Lower lobe of right lung (tissue), 2 donors: ENCODE results near the gene PIGS. TPM values are rescaled to one million over a fixed set of nuclear protein-coding genes. Genes with fewer than 3 reads are reported as not detected.
"Not testable (repeated sequence)": the region's sequence is repeated elsewhere in the genome, so short reads cannot be mapped to it uniquely, and the experiment has no call there.

Experiments used
- ATAC-seq, 2 donors: fragments of 200-7000 bp; cut with Tn5 transposase; one replicate each; pipeline ENCODE4 v1.9.1; 2020 to 2022; ENCODE audit warnings: mild to moderate bottlenecking in 2 of 2, moderate library complexity in 2 of 2
- DNase-seq: peaks from one replicate; pipeline ENCODE4 v3.0.0-alpha.2; 2020
- H3K27ac ChIP-seq: fragments of 200-600 bp; one replicate; pipeline ENCODE4 v1.8.0; 2022
- H3K27me3 ChIP-seq: fragments of 200-600 bp; one replicate; pipeline ENCODE4 v1.8.0; 2022; ENCODE audit warnings: low read depth
- H3K36me3 ChIP-seq: fragments of 200-600 bp; one replicate; pipeline ENCODE4 v1.8.0; 2022; ENCODE audit warnings: mild to moderate bottlenecking
- H3K4me1 ChIP-seq: fragments of 200-600 bp; one replicate; pipeline ENCODE4 v1.8.0; 2022
- H3K4me3 ChIP-seq: fragments of 200-600 bp; one replicate; pipeline ENCODE4 v1.8.0; 2022; ENCODE audit warnings: mild to moderate bottlenecking
- H3K9me3 ChIP-seq: fragments of 200-600 bp; one replicate; pipeline ENCODE4 v1.8.0; 2022
- intact Hi-C: fragments of 100-400 bp; cut with DNase I; formaldehyde crosslinking; loops from one replicate; pipeline ENCODE4 v1.11.0; 2022
- total RNA-seq: library from RNA; stranded (reverse); fragmentation: NEBNext Ultra II Directional; extraction: Animal tissue kit (Norgen Biotek cat#: 25700); gene quantifications from one replicate; pipeline ENCODE4 v1.2.1, GENCODE V29; 2021
- TF ChIP-seq, protein P1 (sequence below): fragments of 200-600 bp; IDR thresholded peaks from one replicate; pipeline ENCODE4 v1.8.0; 2022; ENCODE audit warnings: antibody characterized with exemption, mild to moderate bottlenecking
- donor health status: DM: no; HTN: yes; CAD: no; lungs with severe emphysema.

PIGS gene
- total RNA-seq, 1 donor from 2014 or later: 45.3 TPM

DNA sequence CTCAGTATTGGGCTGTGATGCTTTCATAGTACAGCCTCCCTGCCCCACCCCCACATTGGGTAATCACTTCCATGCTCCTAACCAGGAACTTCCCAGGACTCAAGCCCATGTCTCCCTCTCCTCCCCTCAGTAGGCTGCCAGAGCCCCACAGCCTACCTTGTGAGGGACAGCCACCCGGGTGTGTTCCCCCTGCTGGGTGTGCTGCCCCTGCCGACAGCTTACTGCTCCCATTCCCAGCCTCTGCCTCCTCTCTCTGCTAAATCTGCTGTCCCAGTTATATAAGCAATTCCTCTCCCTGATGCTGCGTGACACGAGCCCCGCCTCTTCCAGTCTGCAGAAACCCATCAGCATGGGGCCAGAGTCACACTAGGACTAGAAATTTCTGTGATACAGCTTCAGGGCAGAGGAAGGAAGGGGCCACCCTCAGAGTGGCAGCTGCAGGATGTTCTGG lies 42.6 kb upstream of the PIGS start, which contains the start of gene RSKR:
Gene RSKR (minus strand): TSS at position 255 of the 451 bp plus-strand sequence. CDS start 24 bp downstream, at position 231.
- Histone ChIP-seq H3K27ac (no peak within 1 kb of the TSS), H3K27me3 (no peaks in the 10 kb centered on the region), H3K36me3 (peaks cover 73% of the 10 kb centered on the region), H3K9me3 (no peaks in the 10 kb centered on the region), H3K4me1 (no peaks in the 10 kb centered on the region), H3K4me3 (no peak within 1 kb of the TSS)
- intact Hi-C loops: loop anchor here (10.0 kb wide), 1 partner anchor 119 kb away; no protein-coding TSS in a partner anchor
- TF ChIP-seq, protein P1, sequence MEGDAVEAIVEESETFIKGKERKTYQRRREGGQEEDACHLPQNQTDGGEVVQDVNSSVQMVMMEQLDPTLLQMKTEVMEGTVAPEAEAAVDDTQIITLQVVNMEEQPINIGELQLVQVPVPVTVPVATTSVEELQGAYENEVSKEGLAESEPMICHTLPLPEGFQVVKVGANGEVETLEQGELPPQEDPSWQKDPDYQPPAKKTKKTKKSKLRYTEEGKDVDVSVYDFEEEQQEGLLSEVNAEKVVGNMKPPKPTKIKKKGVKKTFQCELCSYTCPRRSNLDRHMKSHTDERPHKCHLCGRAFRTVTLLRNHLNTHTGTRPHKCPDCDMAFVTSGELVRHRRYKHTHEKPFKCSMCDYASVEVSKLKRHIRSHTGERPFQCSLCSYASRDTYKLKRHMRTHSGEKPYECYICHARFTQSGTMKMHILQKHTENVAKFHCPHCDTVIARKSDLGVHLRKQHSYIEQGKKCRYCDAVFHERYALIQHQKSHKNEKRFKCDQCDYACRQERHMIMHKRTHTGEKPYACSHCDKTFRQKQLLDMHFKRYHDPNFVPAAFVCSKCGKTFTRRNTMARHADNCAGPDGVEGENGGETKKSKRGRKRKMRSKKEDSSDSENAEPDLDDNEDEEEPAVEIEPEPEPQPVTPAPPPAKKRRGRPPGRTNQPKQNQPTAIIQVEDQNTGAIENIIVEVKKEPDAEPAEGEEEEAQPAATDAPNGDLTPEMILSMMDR: no peak
- DNase-seq (no peak), ATAC-seq (peak in 1 of 2 donors; percentile 12)

GRCh38 chr17:28612936-28613872 lies 41.9 kb upstream of the PIGS start:
- no peak for DNase-seq
- TF ChIP-seq, protein P1: peak; percentile 60
- no peaks in the 10 kb centered on the region for H3K4me1 ChIP-seq
- ATAC-seq: peak; percentile 55 to 66
- H3K4me3 ChIP-seq: no peak overlapping the region
- no peak overlapping the region for H3K27ac ChIP-seq
- H3K36me3 ChIP-seq: peaks cover 66% of the 10 kb centered on the region
- H3K27me3 ChIP-seq: no peaks in the 10 kb centered on the region
- H3K9me3 ChIP-seq: no peaks in the 10 kb centered on the region
- intact Hi-C loops: loop anchor here (10.0 kb wide), 1 partner anchor 118 kb away; no protein-coding TSS in a partner anchor

GRCh38 chr17:28612531-28612930 lies 41.2 kb upstream of the PIGS start:
- intact Hi-C loops: loop anchor here (10.0 kb wide), 1 partner anchor 118 kb away; no protein-coding TSS in a partner anchor
- Histone ChIP-seq H3K4me1 (no peaks in the 10 kb centered on the region), H3K36me3 (peaks cover 59% of the 10 kb centered on the region), H3K9me3 (no peaks in the 10 kb centered on the region), H3K27ac (no peak overlapping the region), H3K4me3 (no peak overlapping the region), H3K27me3 (no peaks in the 10 kb centered on the region)
- TF ChIP-seq, protein P1: no peak
- ATAC-seq: no peak
- DNase-seq: no peak

GRCh38 chr17:28610376-28610775 lies 39.1 kb upstream of the PIGS start:
- TF ChIP-seq, protein P1: no peak
- Histone ChIP-seq H3K9me3 (no peaks in the 10 kb centered on the region), H3K4me3 (no peak overlapping the region), H3K27ac (no peak overlapping the region), H3K36me3 (peaks cover 37% of the 10 kb centered on the region), H3K4me1 (no peaks in the 10 kb centered on the region), H3K27me3 (no peaks in the 10 kb centered on the region)
- ATAC-seq: no peak
- intact Hi-C loops: loop anchor here (10.0 kb wide), 1 partner anchor 116 kb away; no protein-coding TSS in a partner anchor
- no peak for DNase-seq

DNA sequence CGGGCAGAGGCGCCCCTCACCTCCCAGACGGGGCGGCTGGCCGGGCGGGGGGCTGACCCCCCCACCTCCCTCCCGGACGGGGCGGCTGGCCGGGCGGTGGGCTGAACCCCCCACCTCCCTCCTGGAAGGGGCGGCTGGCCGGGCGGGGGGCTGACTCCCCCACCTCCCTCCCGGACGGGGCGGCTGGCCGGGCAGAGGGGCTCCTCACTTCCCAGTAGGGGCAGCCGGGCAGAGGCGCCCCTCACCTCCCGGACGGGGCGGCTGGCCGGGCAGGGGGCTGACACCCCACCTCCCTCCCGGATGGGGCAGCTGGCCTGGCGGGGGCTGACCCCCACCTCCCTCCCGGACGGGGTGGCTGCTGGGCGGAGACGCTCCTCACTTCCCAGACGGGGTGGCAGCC lies 32.7 kb upstream of the PIGS start:
- H3K4me3 ChIP-seq, H3K36me3 ChIP-seq, H3K27me3 ChIP-seq, intact Hi-C loops, ATAC-seq, H3K4me1 ChIP-seq, H3K27ac ChIP-seq, H3K9me3 ChIP-seq, DNase-seq: not testable (repeated sequence)
